Esophagus muscularis mucosa (tissue), 4 donors: ENCODE results near the gene B4GALT5. TPM values are rescaled to one million over a fixed set of nuclear protein-coding genes. Genes with fewer than 3 reads are reported as not detected.
"Not testable (repeated sequence)": the region's sequence is repeated elsewhere in the genome, so short reads cannot be mapped to it uniquely, and the experiment has no call there.

Experiments used
- DNase-seq: peaks from one replicate; pipeline ENCODE4 v3.0.0-alpha.2; 2017; ENCODE audit errors: extremely low spot score
- H3K27ac ChIP-seq, 4 donors: fragments of 200-600 bp; sonication (generic); replicated peaks in 1 of 4; 1 replicate in 3 of 4; 2 replicates in 1 of 4; pipeline ENCODE4 v1.5.1; 2016 to 2019; ENCODE audit warnings: mild to moderate bottlenecking in 1 of 4
- H3K27me3 ChIP-seq, 4 donors: fragments of 200-600 bp; sonication (generic); one replicate each; pipeline versions ENCODE4 v1.5.1 to v1.6.0; 2016 to 2019
- H3K36me3 ChIP-seq, 4 donors: fragments of 200-600 bp; sonication (generic); one replicate each; pipeline ENCODE4 v1.5.1; 2016 to 2019
- H3K4me1 ChIP-seq, 4 donors: fragments of 200-600 bp; sonication (generic); one replicate each; pipeline ENCODE4 v1.5.1; 2016 to 2019
- H3K4me3 ChIP-seq, 4 donors: fragments of 200-600 bp; sonication (generic); 1 replicate in 2 of 4; 2 replicates in 2 of 4; pipeline ENCODE4 v1.5.1; 2016 to 2019; ENCODE audit warnings: mild to moderate bottlenecking in 4 of 4, moderate library complexity in 1 of 4
- H3K9me3 ChIP-seq, 4 donors: fragments of 200-600 bp; sonication (generic); 1 replicate in 3 of 4; 2 replicates in 1 of 4; pipeline ENCODE4 v1.5.1; 2016 to 2019
- CTCF ChIP-seq, 3 experiments: fragments of 200-600 bp in 2 of 3; fragments of 450-650 bp in 1 of 3; sonication (generic) in 2 of 3; IDR thresholded peaks; one replicate each; pipeline ENCODE4 v1.5.1; 2017 to 2019; ENCODE audit warnings: antibody characterized with exemption in 3 of 3, mild to moderate bottlenecking in 2 of 3, moderate library complexity in 1 of 3
- EP300 ChIP-seq: sonication (generic); formaldehyde crosslinking; IDR thresholded peaks from one replicate; pipeline ENCODE4 v1.6.1; 2017; ENCODE audit warnings: antibody characterized with exemption
- POLR2A ChIP-seq: fragments of 450-650 bp; IDR thresholded peaks from one replicate; pipeline ENCODE4 v1.6.1; 2017; ENCODE audit warnings: antibody characterized with exemption, moderate library complexity, mild to moderate bottlenecking, low read depth
- POLR2AphosphoS5 ChIP-seq, 2 donors: sonication (generic); formaldehyde crosslinking; IDR thresholded peaks; one replicate each; pipeline ENCODE4 v1.6.1; 2017; ENCODE audit warnings: antibody characterized with exemption in 2 of 2
- WGBS: methylation state at CpG from one replicate; pipeline ENCODE4 v1.1.5; 2018; 5-methylcytosine and 5-hydroxymethylcytosine counted together
- intact Hi-C: fragments of 100-400 bp; cut with DNase I; formaldehyde crosslinking; loops from one replicate; pipeline ENCODE4 v1.15.1; 2023
- total RNA-seq, 4 donors: library from RNA; depleted of rRNA; stranded (reverse); fragments of >200 nt; gene quantifications; one replicate each; pipeline versions ENCODE4 v1.1.0 to v1.2.1, GENCODE V29; 2016

Gene B4GALT5
- total RNA-seq, 4 donors from 2014 or later = 23.3 to 51.2 (median 37.1) TPM

GRCh38 chr20:49710971-49711666 lies 2.6 kb downstream of the B4GALT5 start:
- TF ChIP-seq POLR2AphosphoS5 (IDR thresholded peaks at IDR 0.05) (no peak), EP300 (no peak), CTCF (IDR thresholded peaks at IDR 0.05) (no peak), POLR2A (no peak)
- Histone ChIP-seq H3K4me1 (peaks cover 39 to 75% (median 72%) of the 10 kb centered on the region in 4 donors), H3K9me3 (no peaks in the 10 kb centered on the region), H3K27ac (peak overlapping the region in 3 of 4 donors; percentile 94 to 96 (median 95)), H3K27me3 (no peaks in the 10 kb centered on the region), H3K4me3 (peak overlapping the region in 2 of 4 donors; percentile 97 to 99), H3K36me3 (no peaks in the 10 kb centered on the region)
- WGBS = 45% methylated on average over 3 of the region's 3 CpGs
- no peak for DNase-seq
- intact Hi-C loops = loop anchor here (5.0 kb wide), 2 partner anchors 34 to 106 kb away; no protein-coding TSS in a partner anchor

- TF ChIP-seq EP300 (no peak), POLR2A (no peak), POLR2AphosphoS5 (IDR thresholded peaks at IDR 0.05) (no peak), CTCF (IDR thresholded peaks at IDR 0.05) (no peak)
- intact Hi-C loops = no loop called here
- Histone ChIP-seq H3K4me1 (peaks cover 44 to 85% (median 78%) of the 10 kb centered on the region in 4 donors), H3K4me3 (no peak overlapping the region), H3K36me3 (no peaks in the 10 kb centered on the region), H3K27me3 (no peaks in the 10 kb centered on the region), H3K27ac (peak overlapping the region; percentile 44 to 69 (median 60)), H3K9me3 (no peaks in the 10 kb centered on the region)
- no peak for DNase-seq
- 58% methylated on average over 3 of the region's 3 CpGs for WGBS
Measured at GRCh38 chr20:49707118-49707517, 6.6 kb downstream of the B4GALT5 start.

GRCh38 chr20:49706630-49707091 lies 7.0 kb downstream of the B4GALT5 start:
- WGBS = 50% methylated on average over 5 of the region's 5 CpGs
- Histone ChIP-seq H3K4me3 (peak overlapping the region in 1 of 4 donors; percentile 14), H3K9me3 (no peaks in the 10 kb centered on the region), H3K4me1 (peaks cover 45 to 84% (median 76%) of the 10 kb centered on the region in 4 donors), H3K27ac (peak overlapping the region; percentile 44 to 69 (median 60)), H3K27me3 (no peaks in the 10 kb centered on the region), H3K36me3 (no peaks in the 10 kb centered on the region)
- TF ChIP-seq POLR2A (no peak), POLR2AphosphoS5 (IDR thresholded peaks at IDR 0.05) (no peak), CTCF (IDR thresholded peaks at IDR 0.05) (no peak), EP300 (no peak)
- no peak for DNase-seq
- intact Hi-C loops = no loop called here

- H3K9me3 ChIP-seq, H3K27me3 ChIP-seq, intact Hi-C loops, DNase-seq, H3K4me3 ChIP-seq, H3K36me3 ChIP-seq: not testable (repeated sequence)
- H3K27ac ChIP-seq = peak overlapping the region in 3 of 4 donors; percentile 44 to 69 (median 61)
- WGBS = 88% methylated on average over 5 of the region's 5 CpGs
- peaks cover 47 to 84% (median 76%) of the 10 kb centered on the region in 4 donors for H3K4me1 ChIP-seq
Measured at GRCh38 chr20:49705893-49706292, 7.8 kb downstream of the B4GALT5 start.

- WGBS = 86% methylated on average over 4 of the region's 4 CpGs
- intact Hi-C loops = no loop called here
- H3K9me3 ChIP-seq = no peaks in the 10 kb centered on the region
- no peaks in the 10 kb centered on the region for H3K36me3 ChIP-seq
- no peak overlapping the region for H3K4me3 ChIP-seq
- H3K27ac ChIP-seq = no peak overlapping the region
- peaks cover 49 to 84% (median 76%) of the 10 kb centered on the region in 4 donors for H3K4me1 ChIP-seq
- no peaks in the 10 kb centered on the region for H3K27me3 ChIP-seq
- no peak for DNase-seq
- TF ChIP-seq POLR2A = no peak
- TF ChIP-seq EP300 = no peak
- TF ChIP-seq CTCF (IDR thresholded peaks at IDR 0.05) = no peak
- TF ChIP-seq POLR2AphosphoS5 (IDR thresholded peaks at IDR 0.05) = no peak
Measured at GRCh38 chr20:49705358-49705757, 8.3 kb downstream of the B4GALT5 start.
